ENCODE data around the gene EWSR1.

The EWSR1 gene

GRCh38 chr22:29313576-29314466 lies 45.8 kb downstream of the EWSR1 start:
- Histone ChIP-seq H4K12ac (ENCODE audit: low read depth, low read length) (no peak overlapping the region), H2BK12ac (ENCODE audit: low read length) (no peak overlapping the region), H2AK5ac (ENCODE audit: low read length) (no peak overlapping the region), H3K4me2 (ENCODE audit: low read length) (no peak overlapping the region), H3K23ac (ENCODE audit: low read length) (no peak overlapping the region), H3K4ac (ENCODE audit: low read depth, low read length) (no peak overlapping the region), H3K79me1 (ENCODE audit: low read length) (peaks cover 2% of the 10 kb centered on the region), H3K4me1 (ENCODE audit: control insufficient read depth in 1 of 2, insufficient read depth in 2 of 2, low read length in 2 of 2) (peaks cover 17 to 24% of the 10 kb centered on the region in 2 experiments), H3K27me3 (ENCODE audit: insufficient read depth, low read length) (peaks cover 31% of the 10 kb centered on the region), H4K8ac (ENCODE audit: low read depth, low read length) (no peak overlapping the region), H3K9ac (ENCODE audit: low read length) (no peak overlapping the region), H2AFZ (ENCODE audit: insufficient read depth, low read length, poor library complexity) (no peak overlapping the region), H3K18ac (ENCODE audit: low read length) (no peak overlapping the region), H3K79me2 (ENCODE audit: control insufficient read depth, insufficient read depth, low read length, poor library complexity) (no peaks in the 10 kb centered on the region), H3K27ac (ENCODE audit: low read depth, low read length) (no peak overlapping the region), H3K36me3 (ENCODE audit: control insufficient read depth in 1 of 2, insufficient read depth in 2 of 2, low read length in 2 of 2) (peaks cover 7 to 9% of the 10 kb centered on the region in 2 experiments), H2BK120ac (ENCODE audit: insufficient read depth, low read length, poor library complexity) (no peak overlapping the region), H4K91ac (ENCODE audit: low read depth, low read length) (no peak overlapping the region), H3K9me3 (ENCODE audit: insufficient read depth, low read depth, low read length) (peaks cover 3% of the 10 kb centered on the region), H3K4me3 (ENCODE audit: low read depth, low read length) (no peak overlapping the region), H3K14ac (ENCODE audit: low read length) (no peak overlapping the region), H2BK5ac (ENCODE audit: low read depth, low read length, poor library complexity) (no peak overlapping the region)
- no CpG with 5 or more reads among the region's 51 CpGs for WGBS (ENCODE audit: extremely low coverage, insufficient coverage, insufficient read length)
- no peak for DNase-seq

- Histone ChIP-seq H2BK12ac (ENCODE audit: low read length) (no peak overlapping the region), H2AFZ (ENCODE audit: insufficient read depth, low read length, poor library complexity) (no peak overlapping the region), H2BK120ac (ENCODE audit: insufficient read depth, low read length, poor library complexity) (no peak overlapping the region), H3K4me3 (ENCODE audit: low read depth, low read length) (peak overlapping the region; percentile 45), H3K9ac (ENCODE audit: low read length) (no peak overlapping the region), H3K18ac (ENCODE audit: low read length) (peak overlapping the region; percentile 13), H3K4me2 (ENCODE audit: low read length) (peak overlapping the region; percentile 72), H4K91ac (ENCODE audit: low read depth, low read length) (no peak overlapping the region), H4K8ac (ENCODE audit: low read depth, low read length) (no peak overlapping the region), H3K27me3 (ENCODE audit: insufficient read depth, low read length) (peaks cover 31% of the 10 kb centered on the region), H3K27ac (ENCODE audit: low read depth, low read length) (no peak overlapping the region), H3K79me2 (ENCODE audit: control insufficient read depth, insufficient read depth, low read length, poor library complexity) (no peaks in the 10 kb centered on the region), H3K23ac (ENCODE audit: low read length) (no peak overlapping the region), H3K4me1 (ENCODE audit: control insufficient read depth in 1 of 2, insufficient read depth in 2 of 2, low read length in 2 of 2) (peaks cover 13 to 21% of the 10 kb centered on the region in 2 experiments), H3K9me3 (ENCODE audit: insufficient read depth, low read depth, low read length) (peaks cover 3% of the 10 kb centered on the region), H3K14ac (ENCODE audit: low read length) (no peak overlapping the region), H3K79me1 (ENCODE audit: low read length) (peaks cover 2% of the 10 kb centered on the region), H3K4ac (ENCODE audit: low read depth, low read length) (no peak overlapping the region), H4K12ac (ENCODE audit: low read depth, low read length) (no peak overlapping the region), H2BK5ac (ENCODE audit: low read depth, low read length, poor library complexity) (no peak overlapping the region), H2AK5ac (ENCODE audit: low read length) (no peak overlapping the region), H3K36me3 (ENCODE audit: control insufficient read depth in 1 of 2, insufficient read depth in 2 of 2, low read length in 2 of 2) (peaks cover 7 to 9% of the 10 kb centered on the region in 2 experiments)
- DNase-seq = peak in 1 of 2 donors; percentile 18
- WGBS (ENCODE audit: extremely low coverage, insufficient coverage, insufficient read length) = no CpG with 5 or more reads among the region's 69 CpGs
Measured at GRCh38 chr22:29314537-29315285, 46.6 kb downstream of the EWSR1 start.

GRCh38 chr22:29315286-29316140 lies 47.4 kb downstream of the EWSR1 start, which contains the start of gene RASL10A:
RASL10A (minus strand) TSS chr22:29315697; CDS start chr22:29315246, 451 bp downstream.
- peaks cover 3% of the 10 kb centered on the region for H3K9me3 ChIP-seq (ENCODE audit: insufficient read depth, low read depth, low read length)
- no peak within 1 kb of the TSS for H2BK120ac ChIP-seq (ENCODE audit: insufficient read depth, low read length, poor library complexity)
- peak within 1 kb of the TSS; percentile 45 for H3K4me3 ChIP-seq (ENCODE audit: low read depth, low read length)
- H4K12ac ChIP-seq (ENCODE audit: low read depth, low read length) = no peak within 1 kb of the TSS
- peak in 1 of 2 donors; percentile 16 for DNase-seq
- no peaks in the 10 kb centered on the region for H3K79me2 ChIP-seq (ENCODE audit: control insufficient read depth, insufficient read depth, low read length, poor library complexity)
- no peak within 1 kb of the TSS for H4K91ac ChIP-seq (ENCODE audit: low read depth, low read length)
- peaks cover 10 to 17% of the 10 kb centered on the region in 2 experiments for H3K4me1 ChIP-seq (ENCODE audit: control insufficient read depth in 1 of 2, insufficient read depth in 2 of 2, low read length in 2 of 2)
- H3K9ac ChIP-seq (ENCODE audit: low read length) = no peak within 1 kb of the TSS
- H2AFZ ChIP-seq (ENCODE audit: insufficient read depth, low read length, poor library complexity) = no peak within 1 kb of the TSS
- no peak within 1 kb of the TSS for H3K4ac ChIP-seq (ENCODE audit: low read depth, low read length)
- peaks cover 31% of the 10 kb centered on the region for H3K27me3 ChIP-seq (ENCODE audit: insufficient read depth, low read length)
- no peak within 1 kb of the TSS for H3K14ac ChIP-seq (ENCODE audit: low read length)
- H3K27ac ChIP-seq (ENCODE audit: low read depth, low read length) = no peak within 1 kb of the TSS
- H3K23ac ChIP-seq (ENCODE audit: low read length) = no peak within 1 kb of the TSS
- no CpG with 5 or more reads among the region's 103 CpGs for WGBS (ENCODE audit: extremely low coverage, insufficient coverage, insufficient read length)
- H2BK12ac ChIP-seq (ENCODE audit: low read length) = no peak within 1 kb of the TSS
- no peak within 1 kb of the TSS for H2AK5ac ChIP-seq (ENCODE audit: low read length)
- peak within 1 kb of the TSS; percentile 72 for H3K4me2 ChIP-seq (ENCODE audit: low read length)
- H2BK5ac ChIP-seq (ENCODE audit: low read depth, low read length, poor library complexity) = no peak within 1 kb of the TSS
- peaks cover 7 to 9% of the 10 kb centered on the region in 2 experiments for H3K36me3 ChIP-seq (ENCODE audit: control insufficient read depth in 1 of 2, insufficient read depth in 2 of 2, low read length in 2 of 2)
- H3K18ac ChIP-seq (ENCODE audit: low read length) = peak within 1 kb of the TSS; percentile 13
- no peak within 1 kb of the TSS for H4K8ac ChIP-seq (ENCODE audit: low read depth, low read length)
- H3K79me1 ChIP-seq (ENCODE audit: low read length) = peaks cover 2% of the 10 kb centered on the region
